GM23338 (cell line): ENCODE results near the gene NCLN. TPM values are rescaled to one million over a fixed set of nuclear protein-coding genes. Genes with fewer than 3 reads are reported as not detected.

Experiments
- ATAC-seq: fragments of 200-7000 bp; cut with Tn5 transposase; 3 replicates; pipeline ENCODE4 v1.9.1; 2020
- DNase-seq: peaks from one replicate; pipeline ENCODE4 v3.0.0-alpha.2; 2015; ENCODE audit warnings: low spot score
- H2AFZ ChIP-seq: fragments of 200-600 bp; sonication (generic); 2 replicates; pipeline ENCODE4 v1.8.0; 2016; ENCODE audit warnings: antibody characterized with exemption, mild to moderate bottlenecking, moderate library complexity
- H3F3A ChIP-seq: fragments of 200-600 bp; sonication (generic); replicated peaks from 2 replicates; pipeline ENCODE4 v1.8.0; 2017; ENCODE audit warnings: antibody characterized with exemption, mixed run types, low read depth
- H3K27ac ChIP-seq: fragments of 200-600 bp; sonication (generic); 2 replicates; pipeline ENCODE4 v1.6.1; 2016; ENCODE audit warnings: low read depth
- H3K27me3 ChIP-seq: fragments of 200-600 bp; sonication (generic); 2 replicates; pipeline ENCODE4 v1.8.0; 2016; ENCODE audit warnings: mild to moderate bottlenecking, mixed run types, moderate library complexity; ENCODE audit not compliant: insufficient read depth
- H3K36me3 ChIP-seq: fragments of 200-600 bp; sonication (generic); 2 replicates; pipeline ENCODE4 v1.8.0; 2016; ENCODE audit warnings: mild to moderate bottlenecking; ENCODE audit not compliant: insufficient read depth
- H3K4me1 ChIP-seq: fragments of 200-600 bp; sonication (generic); 2 replicates; pipeline ENCODE4 v1.8.0; 2016; ENCODE audit warnings: mild to moderate bottlenecking, moderate library complexity; ENCODE audit not compliant: insufficient read depth
- H3K4me2 ChIP-seq: fragments of 200-600 bp; sonication (generic); 2 replicates; pipeline ENCODE4 v1.7.1; 2017; ENCODE audit warnings: mixed run types
- H3K4me3 ChIP-seq: fragments of 200-600 bp; sonication (generic); 2 replicates; pipeline ENCODE4 v1.6.1; 2016; ENCODE audit warnings: mixed run types
- H3K79me2 ChIP-seq: fragments of 200-600 bp; sonication (generic); replicated peaks from 2 replicates; pipeline ENCODE4 v1.8.0; 2017; ENCODE audit warnings: mild to moderate bottlenecking; ENCODE audit not compliant: insufficient read depth
- H3K9me2 ChIP-seq: fragments of 200-600 bp; sonication (generic); 2 replicates; pipeline ENCODE4 v1.8.0; 2017; ENCODE audit not compliant: insufficient read depth
- H4K20me1 ChIP-seq: fragments of 200-600 bp; sonication (generic); replicated peaks from 2 replicates; pipeline ENCODE4 v1.8.0; 2017; ENCODE audit warnings: mild to moderate bottlenecking; ENCODE audit not compliant: insufficient read depth
- H3K27ac Mint-ChIP-seq: 2 replicates; pipeline ENCODE4 v1.8.0; 2020; ENCODE audit warnings: inconsistent platforms, mild to moderate bottlenecking, moderate library complexity, mixed read lengths
- H3K27me3 Mint-ChIP-seq: 3 replicates; pipeline ENCODE4 v1.8.0; 2022; ENCODE audit warnings: low read depth, mild to moderate bottlenecking, moderate library complexity, mixed read lengths, inconsistent platforms; ENCODE audit not compliant: insufficient read depth, poor library complexity
- H3K36me3 Mint-ChIP-seq: 3 replicates; pipeline ENCODE4 v1.8.0; 2021; ENCODE audit warnings: low read depth, mild to moderate bottlenecking, inconsistent platforms, moderate library complexity, mixed read lengths
- H3K4me1 Mint-ChIP-seq: 3 replicates; pipeline ENCODE4 v1.8.0; 2020; ENCODE audit warnings: mild to moderate bottlenecking, inconsistent platforms, mixed read lengths
- H3K4me3 Mint-ChIP-seq: 3 replicates; pipeline ENCODE4 v1.8.0; 2021; ENCODE audit warnings: moderate library complexity, mild to moderate bottlenecking, inconsistent platforms, mixed read lengths
- H3K9me3 Mint-ChIP-seq: 3 replicates; pipeline ENCODE4 v1.8.0; 2020; ENCODE audit warnings: moderate library complexity, mild to moderate bottlenecking, inconsistent platforms, mixed read lengths
- CREB1 ChIP-seq: fragments of 250-450 bp; sonication (Bioruptor Pico); IDR thresholded peaks from 2 replicates; pipeline ENCODE4 v1.5.0; 2020; ENCODE audit warnings: low read depth, mild to moderate bottlenecking, moderate library complexity
- EZH2 ChIP-seq: fragments of 200-600 bp; sonication (generic); IDR thresholded peaks from one replicate; pipeline ENCODE4 v1.8.0; 2017; ENCODE audit warnings: antibody characterized with exemption, mild to moderate bottlenecking, low read depth; ENCODE audit not compliant: unreplicated experiment
- EZH2phosphoT487 ChIP-seq: fragments of 200-600 bp; sonication (generic); IDR thresholded peaks from one replicate; pipeline ENCODE4 v1.8.1; 2018; ENCODE audit warnings: antibody characterized with exemption; ENCODE audit not compliant: unreplicated experiment
- JUNB ChIP-seq: IDR thresholded peaks from one replicate; pipeline ENCODE4 v1.6.1; 2016; ENCODE audit warnings: antibody characterized with exemption; ENCODE audit not compliant: unreplicated experiment
- NANOG ChIP-seq: IDR thresholded peaks from 2 replicates; pipeline ENCODE4 v1.6.1; 2016; ENCODE audit warnings: antibody characterized with exemption, borderline replicate concordance
- POLR2AphosphoS5 ChIP-seq: IDR thresholded peaks from 2 replicates; pipeline ENCODE4 v1.6.1; 2016; ENCODE audit warnings: antibody characterized with exemption, low read depth
- STAT1 ChIP-seq: IDR thresholded peaks from one replicate; pipeline ENCODE4 v1.6.1; 2016; ENCODE audit warnings: antibody characterized with exemption; ENCODE audit not compliant: unreplicated experiment
- ZNF114 ChIP-seq: fragments of 250-450 bp; sonication (Bioruptor Pico); IDR thresholded peaks from 2 replicates; pipeline ENCODE4 v1.5.0; 2020; ENCODE audit warnings: mild to moderate bottlenecking, moderate library complexity
- ZNF331 ChIP-seq: fragments of 250-450 bp; sonication (Bioruptor Pico); IDR thresholded peaks from 2 replicates; pipeline ENCODE4 v1.5.0; 2020; ENCODE audit warnings: low read depth, mild to moderate bottlenecking, moderate library complexity
- polyA plus RNA-seq: library from polyadenylated mRNA; unstranded; fragments of >200 nt; fragmentation: Nextera tagmentation; extraction: Ambion mirVana; gene quantifications from 2 replicates; pipeline ENCODE4 v1.2.1, GENCODE V29; 2016
- total RNA-seq: library from RNA; depleted of rRNA; stranded (reverse); fragments of >200 nt; shearing (Covaris generic); gene quantifications from 2 replicates; pipeline ENCODE4 v1.2.3, GENCODE V29; 2014
- TF ChIP-seq, protein P1 (sequence below), 2 experiments: fragments of 200-600 bp in 1 of 2; sonication (generic) in 1 of 2; conservative IDR thresholded peaks; 2 replicates each; pipeline versions ENCODE4 v1.5.1 to v1.6.1; 2016 to 2017; ENCODE audit warnings: antibody characterized with exemption in 2 of 2, low read depth in 2 of 2, mild to moderate bottlenecking in 2 of 2, moderate library complexity in 1 of 2
- TF ChIP-seq, protein P2 (sequence below): fragments of 250-450 bp; sonication (Bioruptor Pico); IDR thresholded peaks from 2 replicates; pipeline ENCODE4 v1.5.0; 2020; ENCODE audit warnings: mild to moderate bottlenecking, moderate library complexity
- TF ChIP-seq, protein P3 (sequence below): IDR thresholded peaks from 2 replicates; pipeline ENCODE4 v1.6.1; 2016; ENCODE audit warnings: antibody characterized with exemption
- TF ChIP-seq, protein P4 (sequence below): IDR thresholded peaks from one replicate; pipeline ENCODE4 v1.6.1; 2018; ENCODE audit warnings: antibody characterized with exemption; ENCODE audit not compliant: unreplicated experiment

Gene NCLN
- total and polyA plus RNA-seq, 2 experiments from 2014 or later = 85.6 to 125 TPM

DNA sequence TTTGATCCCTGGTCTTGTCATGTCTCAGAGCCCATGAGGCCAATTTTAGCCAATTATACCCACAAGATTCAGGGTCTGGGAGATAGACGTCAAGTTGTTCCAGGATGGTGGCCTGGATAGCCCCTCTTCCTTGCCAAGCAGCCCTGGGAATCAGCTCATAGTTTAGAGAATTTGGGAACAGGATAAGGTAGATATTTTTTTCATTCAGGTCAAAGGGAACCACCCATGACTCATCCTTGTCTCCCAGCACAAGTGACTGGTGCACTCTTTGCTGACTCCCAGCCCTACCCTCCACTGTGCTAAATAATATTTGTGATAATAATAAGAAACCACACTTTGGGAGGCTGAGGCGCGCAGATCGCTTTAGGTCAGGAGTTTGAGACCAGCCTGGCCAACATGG lies 24.3 kb upstream of the NCLN start:
- Mint-ChIP-seq H3K4me3 (no peak overlapping the region), H3K27ac (no peak overlapping the region), H3K4me1 (peaks cover 6% of the 10 kb centered on the region; the same call in 2 of the 3 replicates), H3K9me3 (peaks cover 9% of the 10 kb centered on the region; the same call in 1 of the 3 replicates), H3K27me3 (peaks cover 15% of the 10 kb centered on the region), H3K36me3 (no peaks in the 10 kb centered on the region)
- Histone ChIP-seq H3K27ac (no peak overlapping the region), H3K79me2 (no peaks in the 10 kb centered on the region), H4K20me1 (no peaks in the 10 kb centered on the region), H3K4me1 (no peaks in the 10 kb centered on the region), H3K4me2 (no peak overlapping the region), H2AFZ (no peak overlapping the region), H3K36me3 (no peaks in the 10 kb centered on the region), H3K27me3 (peaks cover 5% of the 10 kb centered on the region; the same call in 1 of the 2 replicates), H3K9me2 (0 out of 2 replicates have a peak, but pooled peaks cover 7% of the 10 kb centered on the region), H3F3A (no peaks in the 10 kb centered on the region), H3K4me3 (no peak overlapping the region)
- DNase-seq (no peak), ATAC-seq (no peak)
- TF ChIP-seq CREB1 (CRISPR knock-in tag) (no peak), NANOG (no peak), POLR2AphosphoS5 (no peak), ZNF331 (CRISPR knock-in tag) (no peak), STAT1 (no peak), ZNF114 (CRISPR knock-in tag) (no peak), EZH2 (no peak), JUNB (no peak), EZH2phosphoT487 (no peak)
- TF ChIP-seq, protein P1, sequence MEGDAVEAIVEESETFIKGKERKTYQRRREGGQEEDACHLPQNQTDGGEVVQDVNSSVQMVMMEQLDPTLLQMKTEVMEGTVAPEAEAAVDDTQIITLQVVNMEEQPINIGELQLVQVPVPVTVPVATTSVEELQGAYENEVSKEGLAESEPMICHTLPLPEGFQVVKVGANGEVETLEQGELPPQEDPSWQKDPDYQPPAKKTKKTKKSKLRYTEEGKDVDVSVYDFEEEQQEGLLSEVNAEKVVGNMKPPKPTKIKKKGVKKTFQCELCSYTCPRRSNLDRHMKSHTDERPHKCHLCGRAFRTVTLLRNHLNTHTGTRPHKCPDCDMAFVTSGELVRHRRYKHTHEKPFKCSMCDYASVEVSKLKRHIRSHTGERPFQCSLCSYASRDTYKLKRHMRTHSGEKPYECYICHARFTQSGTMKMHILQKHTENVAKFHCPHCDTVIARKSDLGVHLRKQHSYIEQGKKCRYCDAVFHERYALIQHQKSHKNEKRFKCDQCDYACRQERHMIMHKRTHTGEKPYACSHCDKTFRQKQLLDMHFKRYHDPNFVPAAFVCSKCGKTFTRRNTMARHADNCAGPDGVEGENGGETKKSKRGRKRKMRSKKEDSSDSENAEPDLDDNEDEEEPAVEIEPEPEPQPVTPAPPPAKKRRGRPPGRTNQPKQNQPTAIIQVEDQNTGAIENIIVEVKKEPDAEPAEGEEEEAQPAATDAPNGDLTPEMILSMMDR (conservative IDR thresholded peaks at IDR 0.05; ENCODE audit: low read depth in 2 of 2) = no peak
- TF ChIP-seq, protein P2, sequence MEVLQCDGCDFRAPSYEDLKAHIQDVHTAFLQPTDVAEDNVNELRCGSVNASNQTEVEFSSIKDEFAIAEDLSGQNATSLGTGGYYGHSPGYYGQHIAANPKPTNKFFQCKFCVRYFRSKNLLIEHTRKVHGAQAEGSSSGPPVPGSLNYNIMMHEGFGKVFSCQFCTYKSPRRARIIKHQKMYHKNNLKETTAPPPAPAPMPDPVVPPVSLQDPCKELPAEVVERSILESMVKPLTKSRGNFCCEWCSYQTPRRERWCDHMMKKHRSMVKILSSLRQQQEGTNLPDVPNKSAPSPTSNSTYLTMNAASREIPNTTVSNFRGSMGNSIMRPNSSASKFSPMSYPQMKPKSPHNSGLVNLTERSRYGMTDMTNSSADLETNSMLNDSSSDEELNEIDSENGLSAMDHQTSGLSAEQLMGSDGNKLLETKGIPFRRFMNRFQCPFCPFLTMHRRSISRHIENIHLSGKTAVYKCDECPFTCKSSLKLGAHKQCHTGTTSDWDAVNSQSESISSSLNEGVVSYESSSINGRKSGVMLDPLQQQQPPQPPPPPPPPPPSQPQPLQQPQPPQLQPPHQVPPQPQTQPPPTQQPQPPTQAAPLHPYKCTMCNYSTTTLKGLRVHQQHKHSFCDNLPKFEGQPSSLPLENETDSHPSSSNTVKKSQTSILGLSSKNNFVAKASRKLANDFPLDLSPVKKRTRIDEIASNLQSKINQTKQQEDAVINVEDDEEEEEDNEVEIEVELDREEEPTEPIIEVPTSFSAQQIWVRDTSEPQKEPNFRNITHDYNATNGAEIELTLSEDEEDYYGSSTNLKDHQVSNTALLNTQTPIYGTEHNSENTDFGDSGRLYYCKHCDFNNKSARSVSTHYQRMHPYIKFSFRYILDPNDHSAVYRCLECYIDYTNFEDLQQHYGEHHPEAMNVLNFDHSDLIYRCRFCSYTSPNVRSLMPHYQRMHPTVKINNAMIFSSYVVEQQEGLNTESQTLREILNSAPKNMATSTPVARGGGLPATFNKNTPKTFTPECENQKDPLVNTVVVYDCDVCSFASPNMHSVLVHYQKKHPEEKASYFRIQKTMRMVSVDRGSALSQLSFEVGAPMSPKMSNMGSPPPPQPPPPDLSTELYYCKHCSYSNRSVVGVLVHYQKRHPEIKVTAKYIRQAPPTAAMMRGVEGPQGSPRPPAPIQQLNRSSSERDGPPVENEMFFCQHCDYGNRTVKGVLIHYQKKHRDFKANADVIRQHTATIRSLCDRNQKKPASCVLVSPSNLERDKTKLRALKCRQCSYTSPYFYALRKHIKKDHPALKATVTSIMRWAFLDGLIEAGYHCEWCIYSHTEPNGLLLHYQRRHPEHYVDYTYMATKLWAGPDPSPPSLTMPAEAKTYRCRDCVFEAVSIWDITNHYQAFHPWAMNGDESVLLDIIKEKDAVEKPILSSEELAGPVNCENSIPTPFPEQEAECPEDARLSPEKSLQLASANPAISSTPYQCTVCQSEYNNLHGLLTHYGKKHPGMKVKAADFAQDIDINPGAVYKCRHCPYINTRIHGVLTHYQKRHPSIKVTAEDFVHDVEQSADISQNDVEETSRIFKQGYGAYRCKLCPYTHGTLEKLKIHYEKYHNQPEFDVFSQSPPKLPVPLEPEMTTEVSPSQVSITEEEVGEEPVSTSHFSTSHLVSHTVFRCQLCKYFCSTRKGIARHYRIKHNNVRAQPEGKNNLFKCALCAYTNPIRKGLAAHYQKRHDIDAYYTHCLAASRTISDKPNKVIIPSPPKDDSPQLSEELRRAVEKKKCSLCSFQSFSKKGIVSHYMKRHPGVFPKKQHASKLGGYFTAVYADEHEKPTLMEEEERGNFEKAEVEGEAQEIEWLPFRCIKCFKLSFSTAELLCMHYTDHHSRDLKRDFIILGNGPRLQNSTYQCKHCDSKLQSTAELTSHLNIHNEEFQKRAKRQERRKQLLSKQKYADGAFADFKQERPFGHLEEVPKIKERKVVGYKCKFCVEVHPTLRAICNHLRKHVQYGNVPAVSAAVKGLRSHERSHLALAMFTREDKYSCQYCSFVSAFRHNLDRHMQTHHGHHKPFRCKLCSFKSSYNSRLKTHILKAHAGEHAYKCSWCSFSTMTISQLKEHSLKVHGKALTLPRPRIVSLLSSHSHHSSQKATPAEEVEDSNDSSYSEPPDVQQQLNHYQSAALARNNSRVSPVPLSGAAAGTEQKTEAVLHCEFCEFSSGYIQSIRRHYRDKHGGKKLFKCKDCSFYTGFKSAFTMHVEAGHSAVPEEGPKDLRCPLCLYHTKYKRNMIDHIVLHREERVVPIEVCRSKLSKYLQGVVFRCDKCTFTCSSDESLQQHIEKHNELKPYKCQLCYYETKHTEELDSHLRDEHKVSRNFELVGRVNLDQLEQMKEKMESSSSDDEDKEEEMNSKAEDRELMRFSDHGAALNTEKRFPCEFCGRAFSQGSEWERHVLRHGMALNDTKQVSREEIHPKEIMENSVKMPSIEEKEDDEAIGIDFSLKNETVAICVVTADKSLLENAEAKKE (CRISPR knock-in tag) = no peak
- TF ChIP-seq, protein P3, sequence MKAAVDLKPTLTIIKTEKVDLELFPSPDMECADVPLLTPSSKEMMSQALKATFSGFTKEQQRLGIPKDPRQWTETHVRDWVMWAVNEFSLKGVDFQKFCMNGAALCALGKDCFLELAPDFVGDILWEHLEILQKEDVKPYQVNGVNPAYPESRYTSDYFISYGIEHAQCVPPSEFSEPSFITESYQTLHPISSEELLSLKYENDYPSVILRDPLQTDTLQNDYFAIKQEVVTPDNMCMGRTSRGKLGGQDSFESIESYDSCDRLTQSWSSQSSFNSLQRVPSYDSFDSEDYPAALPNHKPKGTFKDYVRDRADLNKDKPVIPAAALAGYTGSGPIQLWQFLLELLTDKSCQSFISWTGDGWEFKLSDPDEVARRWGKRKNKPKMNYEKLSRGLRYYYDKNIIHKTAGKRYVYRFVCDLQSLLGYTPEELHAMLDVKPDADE = no peak
- TF ChIP-seq, protein P4, sequence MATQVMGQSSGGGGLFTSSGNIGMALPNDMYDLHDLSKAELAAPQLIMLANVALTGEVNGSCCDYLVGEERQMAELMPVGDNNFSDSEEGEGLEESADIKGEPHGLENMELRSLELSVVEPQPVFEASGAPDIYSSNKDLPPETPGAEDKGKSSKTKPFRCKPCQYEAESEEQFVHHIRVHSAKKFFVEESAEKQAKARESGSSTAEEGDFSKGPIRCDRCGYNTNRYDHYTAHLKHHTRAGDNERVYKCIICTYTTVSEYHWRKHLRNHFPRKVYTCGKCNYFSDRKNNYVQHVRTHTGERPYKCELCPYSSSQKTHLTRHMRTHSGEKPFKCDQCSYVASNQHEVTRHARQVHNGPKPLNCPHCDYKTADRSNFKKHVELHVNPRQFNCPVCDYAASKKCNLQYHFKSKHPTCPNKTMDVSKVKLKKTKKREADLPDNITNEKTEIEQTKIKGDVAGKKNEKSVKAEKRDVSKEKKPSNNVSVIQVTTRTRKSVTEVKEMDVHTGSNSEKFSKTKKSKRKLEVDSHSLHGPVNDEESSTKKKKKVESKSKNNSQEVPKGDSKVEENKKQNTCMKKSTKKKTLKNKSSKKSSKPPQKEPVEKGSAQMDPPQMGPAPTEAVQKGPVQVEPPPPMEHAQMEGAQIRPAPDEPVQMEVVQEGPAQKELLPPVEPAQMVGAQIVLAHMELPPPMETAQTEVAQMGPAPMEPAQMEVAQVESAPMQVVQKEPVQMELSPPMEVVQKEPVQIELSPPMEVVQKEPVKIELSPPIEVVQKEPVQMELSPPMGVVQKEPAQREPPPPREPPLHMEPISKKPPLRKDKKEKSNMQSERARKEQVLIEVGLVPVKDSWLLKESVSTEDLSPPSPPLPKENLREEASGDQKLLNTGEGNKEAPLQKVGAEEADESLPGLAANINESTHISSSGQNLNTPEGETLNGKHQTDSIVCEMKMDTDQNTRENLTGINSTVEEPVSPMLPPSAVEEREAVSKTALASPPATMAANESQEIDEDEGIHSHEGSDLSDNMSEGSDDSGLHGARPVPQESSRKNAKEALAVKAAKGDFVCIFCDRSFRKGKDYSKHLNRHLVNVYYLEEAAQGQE = no peak
